Hepatic stellate cell (primary cell): ENCODE results near the gene EFNA1.

Experiments used
- DNase-seq: peaks from one replicate; pipeline ENCODE4 v3.0.0; 2011; ENCODE audit warnings: low spot score

Gene EFNA1

GRCh38 chr1:155124503-155125463, 2.9 kb upstream of the EFNA1 start:
- no peak for DNase-seq

DNA sequence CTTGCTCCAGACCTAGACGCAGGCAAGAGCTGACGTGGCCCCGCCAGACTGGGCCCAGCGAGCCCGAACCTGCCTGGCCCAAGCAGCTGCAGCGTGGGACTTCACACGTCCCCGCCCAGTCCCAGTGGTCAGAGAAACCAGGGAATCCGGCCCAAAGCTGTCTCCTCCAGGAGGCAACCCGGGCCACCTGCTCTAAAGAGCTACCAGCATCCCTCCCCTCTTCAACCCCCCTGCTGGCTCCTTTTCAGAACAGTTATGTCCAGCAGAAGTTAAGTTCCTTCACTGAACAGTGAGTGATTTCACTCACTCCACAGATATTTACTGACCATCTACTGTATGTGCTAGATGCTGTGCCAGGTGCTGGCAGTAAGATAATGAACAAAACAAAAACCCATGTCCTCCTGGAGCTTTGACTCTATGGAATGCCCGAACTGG, 2.1 kb upstream of the EFNA1 start:
- DNase-seq: no peak

- DNase-seq: no peak
These were observed 1.6 kb upstream of the EFNA1 start for GRCh38 chr1:155125946-155126555.

DNA sequence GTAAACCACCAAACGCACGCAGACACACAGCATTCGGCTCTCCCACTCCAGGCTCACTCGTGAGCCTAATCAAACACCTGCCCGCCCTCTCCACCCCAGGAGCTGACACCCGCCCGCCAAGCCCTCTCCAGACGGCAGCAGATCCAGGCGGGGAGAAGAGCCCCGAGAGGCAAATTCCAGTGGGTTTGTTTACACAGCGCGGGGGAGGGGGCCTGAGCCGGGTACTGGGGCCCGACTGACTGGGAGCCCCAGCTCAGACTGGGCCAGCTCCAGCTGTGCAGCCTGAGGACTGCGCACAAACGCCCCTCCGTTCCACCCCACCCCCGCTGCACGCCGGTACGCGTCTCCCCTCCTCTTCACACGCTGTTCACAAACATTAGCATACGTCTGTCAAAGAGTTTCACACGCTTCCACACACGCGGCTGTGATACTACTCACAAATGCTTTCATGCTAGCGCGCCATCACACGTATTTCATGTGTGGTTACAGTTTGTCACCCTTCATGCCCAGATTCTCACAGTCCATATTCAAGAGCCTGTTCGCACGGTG, 1.0 kb upstream of the EFNA1 start:
- no peak for DNase-seq

- DNase-seq: no peak
These were observed 485 bp downstream of the EFNA1 start for GRCh38 chr1:155127967-155128754.

DNA sequence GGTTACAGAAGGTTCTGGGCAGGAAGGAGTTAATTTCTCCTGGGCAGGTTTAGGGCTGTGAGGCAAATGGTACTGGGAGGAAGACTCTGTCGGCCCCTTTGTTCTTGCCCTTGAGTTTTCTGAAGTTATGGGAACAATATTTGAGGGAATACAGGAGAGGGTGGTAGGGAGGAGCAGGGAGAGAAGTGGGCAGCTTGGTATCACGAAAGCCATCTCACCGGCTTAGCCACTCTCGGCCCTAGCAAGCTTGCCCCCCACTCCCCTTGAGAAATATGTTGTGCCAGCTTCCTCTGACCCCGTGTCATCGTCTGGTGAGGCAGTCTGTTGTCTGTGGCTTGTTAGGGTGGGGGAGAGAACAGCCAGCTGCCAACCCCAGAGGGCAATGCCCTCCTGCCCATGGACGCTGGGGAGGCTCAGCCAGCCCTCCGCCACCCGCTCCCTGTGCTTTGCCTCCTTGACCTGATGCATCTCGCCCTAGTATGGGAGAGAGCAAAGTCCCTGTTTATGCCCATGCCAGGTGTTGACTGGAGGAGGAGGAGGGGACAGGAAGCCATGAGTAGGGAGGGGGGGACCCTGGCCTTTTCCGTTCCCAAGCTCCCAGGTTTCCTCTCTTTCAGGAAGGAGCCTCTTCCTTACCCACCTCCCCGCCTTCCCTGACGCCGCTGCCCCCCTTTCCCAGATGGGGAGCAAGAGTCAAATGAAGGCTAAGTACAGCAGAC, 1.2 kb downstream of the EFNA1 start:
- DNase-seq: no peak

DNA sequence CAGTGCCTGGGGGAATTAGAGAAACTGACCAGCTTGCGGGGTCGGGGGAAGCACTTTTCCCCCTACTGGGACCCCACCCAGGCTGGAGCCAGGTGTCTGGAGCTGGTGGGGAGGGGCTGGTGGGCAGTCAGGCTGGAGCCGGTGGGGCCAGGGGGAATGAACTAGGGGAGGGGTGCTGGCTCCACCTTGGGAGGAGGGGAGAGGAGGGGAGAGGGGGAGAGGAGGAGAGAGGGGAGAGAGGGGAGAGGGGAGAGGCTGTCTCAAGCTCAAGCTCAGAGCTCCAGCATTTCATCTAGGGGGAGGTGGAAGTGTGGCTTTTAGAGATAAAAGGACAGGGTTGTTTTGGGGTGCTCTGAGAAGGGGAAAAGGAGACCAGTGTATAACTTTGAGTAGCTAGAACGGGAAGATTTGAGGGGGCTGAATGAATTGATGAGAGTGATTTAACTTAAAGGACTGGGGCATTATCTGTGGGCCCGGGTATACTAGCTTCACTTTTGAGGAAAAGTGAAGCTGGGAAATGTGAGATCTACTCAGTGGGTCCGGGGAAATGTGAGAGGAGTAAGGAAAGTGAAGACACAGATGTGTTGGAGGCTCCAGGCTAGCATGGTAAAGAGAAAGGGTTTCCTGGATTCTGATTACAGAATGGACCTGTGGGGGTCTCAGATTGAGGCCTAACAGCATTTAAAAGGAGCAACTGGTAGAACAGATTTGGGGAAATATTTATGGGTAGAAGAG, 2.8 kb downstream of the EFNA1 start:
- DNase-seq: no peak

- DNase-seq: no peak
These were observed 3.6 kb downstream of the EFNA1 start for GRCh38 chr1:155131285-155131684.

DNA sequence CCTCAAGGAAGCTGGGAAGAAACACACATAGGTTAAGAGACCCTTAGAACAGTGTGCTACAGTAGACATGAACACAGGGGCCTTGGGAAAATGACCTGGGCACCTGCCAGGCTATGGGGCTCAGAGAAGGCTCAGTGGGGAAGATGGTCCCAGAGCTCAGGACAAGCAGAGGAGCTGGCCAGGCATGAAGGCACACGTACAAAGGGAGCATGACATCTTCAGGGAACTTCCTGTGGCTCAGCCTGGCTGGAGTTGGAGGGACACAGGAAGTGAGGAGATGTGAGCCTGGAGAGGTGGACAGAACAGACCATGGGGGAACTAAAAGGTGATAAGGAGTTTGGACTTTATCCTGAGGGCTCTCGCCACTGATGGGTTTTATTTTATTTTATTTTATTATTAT, 4.2 kb downstream of the EFNA1 start:
- no peak for DNase-seq

- DNase-seq: no peak
These were observed 6.2 kb downstream of the EFNA1 start for GRCh38 chr1:155133799-155134281.

DNA sequence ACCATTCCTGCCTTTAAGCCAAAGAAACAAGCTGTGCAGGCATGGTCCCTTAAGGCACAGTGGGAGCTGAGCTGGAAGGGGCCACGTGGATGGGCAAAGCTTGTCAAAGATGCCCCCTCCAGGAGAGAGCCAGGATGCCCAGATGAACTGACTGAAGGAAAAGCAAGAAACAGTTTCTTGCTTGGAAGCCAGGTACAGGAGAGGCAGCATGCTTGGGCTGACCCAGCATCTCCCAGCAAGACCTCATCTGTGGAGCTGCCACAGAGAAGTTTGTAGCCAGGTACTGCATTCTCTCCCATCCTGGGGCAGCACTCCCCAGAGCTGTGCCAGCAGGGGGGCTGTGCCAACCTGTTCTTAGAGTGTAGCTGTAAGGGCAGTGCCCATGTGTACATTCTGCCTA, 6.6 kb downstream of the EFNA1 start:
- DNase-seq: no peak

DNA sequence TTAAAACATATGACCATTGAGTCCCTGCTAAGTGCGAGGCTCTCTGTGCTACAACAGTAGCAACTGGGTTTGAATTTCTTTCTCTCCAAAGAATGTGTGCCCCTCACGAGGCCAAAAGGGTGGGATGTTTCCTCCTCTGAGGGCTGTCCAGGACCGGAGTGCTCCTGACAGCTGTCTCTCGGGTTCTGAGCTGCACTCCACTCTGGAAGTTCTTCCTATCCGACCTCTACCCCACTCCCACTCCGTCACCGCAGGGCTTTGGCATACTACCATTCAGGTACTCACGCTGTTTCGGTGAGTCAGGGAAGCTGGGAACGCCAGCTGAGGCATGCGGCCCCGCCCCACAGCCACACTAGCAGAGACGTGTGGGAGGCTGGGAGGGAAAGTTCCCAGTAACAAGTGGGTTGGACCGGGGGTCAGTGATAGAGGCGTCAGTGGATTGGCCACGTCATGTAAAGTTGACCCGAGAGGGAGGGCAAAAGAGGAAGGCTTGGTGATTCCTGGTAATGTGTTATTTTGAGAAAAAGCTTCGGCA, 7.3 kb downstream of the EFNA1 start:
- DNase-seq: peak; percentile 93

- peak; percentile 94 for DNase-seq
These were observed 7.8 kb downstream of the EFNA1 start, which contains the start of gene SLC50A1 for GRCh38 chr1:155135415-155136028. SLC50A1 (plus strand) TSS chr1:155135852; CDS start chr1:155135912, 60 bp downstream.

- no peak for DNase-seq
These were observed 9.1 kb downstream of the EFNA1 start for GRCh38 chr1:155136748-155137147.

DNA sequence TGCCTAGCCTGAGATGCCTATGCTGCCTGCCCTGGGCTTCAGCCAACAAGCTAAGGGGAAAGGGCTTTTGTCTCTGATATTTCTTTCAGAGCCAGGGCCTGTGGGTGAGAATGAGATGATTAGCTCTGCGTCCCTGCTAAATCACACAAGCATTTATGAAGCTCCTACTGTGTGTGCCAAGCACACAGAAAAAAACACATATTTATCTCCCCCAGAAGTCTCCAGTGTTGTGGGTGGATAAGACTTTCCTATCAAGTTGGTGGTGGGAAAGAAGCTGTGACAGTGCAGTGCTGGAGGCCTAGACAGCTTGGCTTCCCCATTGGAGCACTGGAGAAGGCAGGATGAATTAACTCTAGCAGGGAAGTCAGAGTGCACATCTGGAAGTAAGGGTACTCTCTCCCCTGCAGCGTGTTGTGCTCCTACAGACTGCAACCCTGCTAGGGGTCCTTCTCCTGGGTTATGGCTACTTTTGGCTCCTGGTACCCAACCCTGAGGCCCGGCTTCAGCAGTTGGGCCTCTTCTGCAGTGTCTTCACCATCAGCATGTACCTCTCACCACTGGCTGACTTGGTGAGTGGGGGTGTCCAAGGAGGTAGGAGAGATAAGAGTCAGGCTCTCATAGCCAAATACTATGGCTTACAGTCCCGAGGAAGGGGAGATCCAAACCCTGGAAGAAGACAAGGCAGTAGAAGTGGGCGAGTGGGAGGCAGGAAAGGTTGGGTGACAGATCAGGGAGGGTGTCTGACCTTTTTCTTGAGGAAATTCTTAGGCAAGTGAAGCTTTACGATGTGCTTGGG, 9.7 kb downstream of the EFNA1 start:
- no peak for DNase-seq

DNA sequence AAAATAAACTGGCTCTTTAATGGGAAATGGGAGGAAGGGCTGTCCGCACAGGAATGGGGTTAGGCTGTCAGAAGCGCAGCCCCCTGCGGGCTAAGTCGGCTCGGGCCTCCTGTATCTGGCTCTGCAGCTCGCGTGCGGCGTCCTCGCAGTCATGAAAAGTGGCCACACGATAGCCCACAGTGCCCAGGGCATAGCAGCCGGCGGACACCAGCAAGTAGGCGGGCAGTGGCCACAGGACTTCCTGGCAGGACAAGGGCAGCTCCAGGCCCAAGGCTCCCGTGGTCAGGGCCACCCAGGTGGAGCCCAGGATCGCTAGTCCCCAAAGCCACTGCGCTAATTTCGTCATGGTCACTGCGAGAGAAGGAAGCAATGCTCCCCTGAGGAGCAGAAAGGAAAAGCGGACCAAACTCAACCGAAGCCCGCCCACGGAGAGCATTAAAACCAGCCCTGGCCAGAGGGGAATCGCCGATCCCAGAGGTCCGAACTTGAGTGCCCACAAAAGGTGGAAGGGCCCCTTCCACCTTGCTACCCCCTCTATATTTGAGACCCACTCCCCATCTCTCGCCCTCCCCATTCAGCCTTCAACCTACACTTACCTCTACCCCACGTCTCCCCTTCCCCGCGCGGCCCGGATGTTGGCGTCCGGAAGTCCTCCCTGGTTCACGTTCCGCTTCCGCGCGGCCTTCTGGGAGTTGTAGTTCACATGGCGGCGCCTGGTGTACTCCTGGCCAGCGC, 12.4 kb downstream of the EFNA1 start, which contains the start of gene DPM3:
Gene DPM3 (minus strand): TSS at position 637 of the 735 bp plus-strand sequence. CDS start 291 bp downstream, at position 346.
- peak; percentile 86 for DNase-seq

- DNase-seq: no peak
These were observed 12.9 kb downstream of the EFNA1 start for GRCh38 chr1:155140630-155140953.

DNA sequence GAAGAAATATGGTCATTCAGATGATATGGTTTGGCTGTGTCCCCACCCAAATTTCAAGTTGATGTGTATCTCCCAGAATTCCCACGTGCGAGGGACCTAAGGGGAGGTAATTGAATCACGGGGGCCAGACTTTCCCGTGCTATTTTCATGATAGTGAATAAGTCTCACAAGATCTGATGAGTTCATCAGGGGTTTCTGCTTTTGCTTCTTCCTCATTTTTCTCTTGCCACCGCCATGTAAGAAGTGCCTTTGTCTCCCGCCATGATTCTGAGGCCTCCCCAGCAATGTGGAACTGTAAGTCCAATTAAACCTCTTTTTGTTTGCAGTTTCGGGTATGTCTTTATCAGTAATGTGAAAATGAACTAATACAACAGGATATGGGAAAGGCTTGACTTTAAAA, 14.1 kb downstream of the EFNA1 start:
- no peak for DNase-seq
